GM18868 (cell line): ENCODE data around the gene ELAVL1.

Source experiments
- ATAC-seq: cut with Tn5 transposase; IDR thresholded peaks from one replicate; pipeline ENCODE4 v1.9.1; 2021; ENCODE audit warnings: mild to moderate bottlenecking, moderate library complexity; ENCODE audit not compliant: unreplicated experiment

The ELAVL1 gene

DNA sequence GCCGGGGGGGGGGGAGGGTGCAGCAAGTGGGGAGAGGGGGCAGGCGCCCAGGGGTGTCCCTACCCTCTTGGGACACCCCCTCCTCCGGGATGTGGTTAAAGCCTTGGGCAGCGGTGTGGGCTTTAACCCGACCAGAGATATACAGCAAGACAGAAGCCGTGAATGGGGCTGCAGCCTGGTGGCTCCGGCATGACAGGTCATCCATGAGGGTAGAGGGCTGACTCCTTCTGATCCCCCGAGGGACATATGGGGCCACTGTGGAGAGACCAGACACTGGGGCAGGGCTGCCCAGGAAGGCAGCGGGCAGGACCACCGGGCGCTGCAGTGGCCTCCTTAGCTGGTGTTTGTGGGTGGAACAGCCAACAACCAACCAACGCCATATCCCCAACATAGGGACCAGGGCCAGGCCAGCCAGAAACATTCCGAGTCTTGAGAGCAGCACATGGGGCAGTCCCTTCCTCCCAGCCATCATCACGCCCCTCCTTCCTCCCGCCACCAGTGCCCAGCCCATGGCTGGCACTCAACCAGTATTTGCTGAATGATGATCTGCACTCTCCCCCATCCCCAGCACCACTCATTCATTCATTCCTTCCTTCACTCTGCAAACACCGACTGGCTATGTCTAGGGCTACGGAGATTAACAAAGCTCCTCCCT, 18.2 kb downstream of the ELAVL1 start:
- no peak for ATAC-seq

DNA sequence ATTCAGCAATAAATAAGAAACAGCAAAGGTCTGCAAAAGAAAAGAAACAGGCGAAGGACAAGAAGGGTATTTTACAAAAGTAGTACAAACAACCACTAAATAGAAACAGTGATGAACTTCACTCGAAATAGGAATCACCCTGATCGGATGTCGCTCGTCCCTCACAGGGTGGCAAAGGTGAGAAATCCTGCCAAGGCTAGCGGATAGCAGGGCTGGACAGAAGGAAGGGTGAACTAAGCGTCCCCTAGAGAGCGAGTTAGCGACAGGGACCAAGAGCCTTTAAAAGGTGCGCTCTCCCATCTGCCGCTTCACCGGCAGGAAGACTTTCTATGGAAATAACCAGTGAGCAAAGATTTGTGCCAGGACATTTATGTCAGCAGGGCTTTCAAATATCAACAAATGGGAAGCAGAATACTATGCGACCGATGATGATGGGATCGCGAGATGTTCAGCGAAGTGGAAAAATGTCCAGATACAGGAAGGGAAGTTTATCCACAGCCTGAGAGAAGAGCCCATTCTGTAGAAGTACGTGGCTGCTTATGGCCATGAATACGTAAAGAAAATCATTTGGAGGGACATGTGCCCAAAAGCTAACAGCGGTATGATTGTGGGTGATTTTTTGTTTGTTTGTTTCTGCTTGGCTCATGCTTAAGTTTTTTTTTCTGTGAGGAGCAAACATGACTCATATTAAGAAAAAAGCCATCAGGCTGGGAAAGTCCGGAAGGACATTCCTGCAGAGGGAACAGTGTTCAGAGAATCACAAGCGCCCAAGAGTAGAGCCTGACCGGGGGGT, 18.9 kb downstream of the ELAVL1 start:
- no peak for ATAC-seq

- ATAC-seq = no peak
Observed at GRCh38 chr19:7985481-7985911, 19.9 kb downstream of the ELAVL1 start.

- no peak for ATAC-seq
Observed at GRCh38 chr19:7983995-7984837, 21.2 kb downstream of the ELAVL1 start.

- no peak for ATAC-seq
Observed at GRCh38 chr19:7983286-7983950, 22.0 kb downstream of the ELAVL1 start.

GRCh38 chr19:7982651-7983099, 22.8 kb downstream of the ELAVL1 start:
- ATAC-seq = no peak

DNA sequence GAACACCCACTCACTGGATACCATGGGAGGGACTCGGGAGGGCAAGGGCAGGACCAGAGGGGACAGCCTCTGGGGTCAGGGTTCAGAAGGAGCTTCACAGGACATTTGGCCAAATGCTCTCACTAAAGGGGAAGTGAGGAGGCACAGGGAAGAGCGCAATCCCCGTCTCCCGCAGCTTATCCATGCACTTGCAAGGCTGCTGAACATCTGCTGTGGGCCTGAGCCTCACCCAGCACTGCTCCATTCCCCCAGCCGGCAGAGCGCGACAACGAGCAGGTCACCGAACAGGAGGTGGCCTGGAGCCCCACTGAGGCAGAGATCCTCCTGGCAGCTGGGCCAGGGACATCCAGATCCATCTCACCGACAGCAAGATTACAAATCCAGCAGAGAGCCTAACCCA, 23.3 kb downstream of the ELAVL1 start:
- no peak for ATAC-seq

DNA sequence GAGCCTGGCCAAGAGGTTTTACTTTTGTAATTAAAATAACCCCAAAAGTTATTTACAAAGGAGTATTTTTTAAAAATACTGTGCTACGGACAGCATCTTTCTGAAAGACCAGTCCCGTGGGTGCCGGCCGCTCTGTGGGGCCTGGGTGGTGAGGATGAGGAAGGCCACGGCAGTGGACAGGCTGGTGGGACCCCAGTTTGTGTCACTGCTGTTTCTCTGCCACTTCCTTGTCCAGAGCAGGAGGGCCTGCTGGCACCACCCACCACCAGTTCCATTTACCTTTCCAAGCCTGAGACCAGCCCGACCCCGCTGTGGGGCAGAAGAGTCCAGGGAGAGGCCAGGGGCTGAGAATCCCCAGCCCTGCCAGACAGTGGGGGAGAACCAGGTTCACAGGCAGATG, 23.8 kb downstream of the ELAVL1 start:
- no peak for ATAC-seq

DNA sequence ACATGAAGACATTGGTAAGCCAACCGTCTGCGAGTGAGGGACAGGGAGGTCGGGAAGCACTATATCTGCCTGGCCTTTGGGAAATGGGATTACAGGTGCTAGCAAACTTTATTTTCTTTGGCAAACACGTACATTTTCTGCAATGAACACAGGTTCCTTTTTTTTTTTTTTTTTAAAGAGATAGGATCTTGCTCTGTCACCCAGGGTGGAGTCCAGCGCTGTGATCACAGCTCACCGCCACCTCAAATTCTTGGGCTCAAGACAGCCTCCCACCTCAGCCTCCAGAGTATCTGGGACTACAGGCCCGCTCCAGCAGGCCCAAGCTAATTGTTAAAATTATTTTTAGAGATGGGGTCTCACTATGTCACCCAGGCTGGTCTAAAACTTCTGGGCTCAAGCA, 24.2 kb downstream of the ELAVL1 start:
- ATAC-seq = no peak

GRCh38 chr19:7980635-7981121, 24.8 kb downstream of the ELAVL1 start:
- no peak for ATAC-seq

- no peak for ATAC-seq
Observed at GRCh38 chr19:7980168-7980567, 25.3 kb downstream of the ELAVL1 start.

DNA sequence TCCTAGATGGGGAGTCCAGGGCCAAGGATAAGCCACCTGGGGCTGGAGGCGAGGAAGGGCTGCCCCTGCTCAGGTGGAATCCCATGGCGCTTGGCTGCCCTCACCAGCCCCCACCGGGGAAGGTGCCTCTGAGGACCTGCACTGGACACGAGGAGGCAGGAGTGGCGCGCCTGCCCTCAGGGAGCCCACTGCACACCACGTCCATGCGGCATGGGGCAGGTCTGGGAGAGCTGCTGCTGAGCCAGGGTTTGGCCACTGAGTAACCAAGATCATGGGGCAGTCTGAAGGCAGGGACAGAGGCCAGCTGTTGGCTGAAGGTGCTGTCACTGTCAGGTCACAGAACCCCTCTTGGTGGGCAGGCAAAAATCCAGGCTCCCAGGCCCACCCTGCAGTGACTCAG, 25.9 kb downstream of the ELAVL1 start:
- ATAC-seq = no peak

DNA sequence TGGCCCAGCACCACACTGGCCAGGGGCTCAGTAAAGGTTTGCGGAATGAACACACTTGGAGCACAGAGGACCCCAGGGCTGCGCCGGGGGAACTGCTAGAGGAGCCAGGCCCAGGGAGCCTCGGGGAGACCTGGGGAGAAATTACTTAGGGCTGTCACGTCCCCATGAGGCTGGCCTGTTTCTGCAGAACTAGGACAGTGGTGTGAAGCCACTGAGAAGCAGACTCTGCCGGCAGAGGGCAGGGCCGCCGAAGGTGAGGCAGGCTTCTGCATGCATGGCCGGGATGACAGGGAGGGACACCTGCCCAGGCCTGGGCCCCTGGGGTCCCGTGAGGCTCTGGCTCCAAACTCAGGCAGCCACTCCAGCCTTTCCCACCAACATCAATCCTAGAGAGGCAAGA, 26.4 kb downstream of the ELAVL1 start:
- ATAC-seq = no peak

GRCh38 chr19:7978179-7978825, 27.1 kb downstream of the ELAVL1 start:
- ATAC-seq = no peak

GRCh38 chr19:7977723-7978040, 27.8 kb downstream of the ELAVL1 start:
- ATAC-seq = no peak

DNA sequence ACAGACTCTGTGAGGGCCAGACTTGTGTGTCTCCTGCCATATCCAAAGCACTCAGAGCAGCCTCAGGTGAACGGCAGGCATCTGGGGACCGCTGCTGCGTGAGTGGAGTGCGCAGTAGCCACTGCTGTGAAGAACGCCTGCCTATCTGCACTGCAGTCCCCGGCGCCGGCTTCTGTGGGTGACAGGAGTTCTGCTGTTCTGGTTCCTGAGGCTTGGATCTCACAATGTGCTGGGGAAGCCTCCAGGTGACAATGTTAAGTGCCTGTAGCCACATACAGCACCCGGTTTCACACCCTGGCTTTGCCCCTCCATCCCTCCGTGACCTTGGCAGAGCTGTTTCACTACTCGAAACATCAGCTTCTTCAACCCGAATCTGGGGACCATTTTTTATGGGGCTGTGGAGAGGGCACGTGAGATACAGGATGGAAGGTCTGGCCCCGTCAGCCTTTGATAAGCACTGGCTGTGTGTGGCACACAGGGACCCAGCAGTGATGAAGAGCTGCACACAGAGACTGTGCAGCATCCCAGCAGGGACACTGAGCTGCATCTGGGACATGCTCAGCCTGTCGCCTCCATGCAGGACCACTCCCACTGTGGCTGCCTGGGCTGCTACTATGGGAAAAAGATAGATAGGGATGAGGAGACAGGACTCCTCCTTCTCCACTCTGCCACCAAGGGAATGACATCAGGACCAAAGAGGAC, 28.3 kb downstream of the ELAVL1 start:
- ATAC-seq = no peak

DNA sequence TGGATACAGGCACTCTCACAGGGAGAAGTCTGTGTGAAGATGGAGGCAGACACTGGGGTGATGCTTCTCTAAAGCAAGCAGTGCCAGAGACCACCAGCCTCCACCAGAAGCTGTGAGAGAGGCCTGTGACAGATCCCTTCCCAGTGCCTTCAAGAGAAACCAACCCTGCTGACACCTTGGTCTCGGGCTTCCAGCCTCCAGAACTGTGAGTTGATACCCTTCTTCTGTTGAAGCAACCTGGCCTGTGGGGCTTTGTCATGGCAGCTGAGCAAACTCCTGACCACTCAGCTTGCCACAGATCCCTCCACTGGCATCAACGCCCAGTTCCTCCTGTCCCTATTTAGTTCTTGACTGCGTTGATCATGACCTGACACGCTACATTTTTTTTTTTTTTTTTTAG, 29.0 kb downstream of the ELAVL1 start:
- ATAC-seq = no peak

GRCh38 chr19:7975037-7975436, 30.4 kb downstream of the ELAVL1 start:
- no peak for ATAC-seq

- no peak for ATAC-seq
Observed at GRCh38 chr19:7973883-7974282, 31.6 kb downstream of the ELAVL1 start.
